C4-2B (cell line): ENCODE results near the gene ADAMTS6.

ENCODE experiments used
- H3K27ac ChIP-seq: fragments of 450-650 bp; 2 replicates; pipeline ENCODE4 v1.5.1; 2017
- CTCF ChIP-seq: fragments of 450-650 bp; conservative IDR thresholded peaks from 2 replicates; pipeline ENCODE4 v1.5.1; 2017; ENCODE audit warnings: mild to moderate bottlenecking
- ZFX ChIP-seq: fragments of 450-650 bp; IDR thresholded peaks from 2 replicates; pipeline ENCODE4 v1.6.1; 2017

ADAMTS6 gene

GRCh38 chr5:65290677-65291076, 191.0 kb downstream of the ADAMTS6 start:
- TF ChIP-seq ZFX (no peak), CTCF (no peak)
- H3K27ac ChIP-seq: no peak overlapping the region

GRCh38 chr5:65288657-65289056, 193.1 kb downstream of the ADAMTS6 start:
- H3K27ac ChIP-seq: no peak overlapping the region
- no peak for TF ChIP-seq ZFX
- TF ChIP-seq CTCF: no peak

- TF ChIP-seq ZFX (no peak), CTCF (no peak)
- H3K27ac ChIP-seq: no peak overlapping the region
Measured at GRCh38 chr5:65279603-65280002, 202.1 kb downstream of the ADAMTS6 start.

GRCh38 chr5:65276178-65276890, 205.4 kb downstream of the ADAMTS6 start:
- H3K27ac ChIP-seq: no peak overlapping the region
- TF ChIP-seq CTCF: no peak

- no peak overlapping the region for H3K27ac ChIP-seq
- TF ChIP-seq ZFX (no peak), CTCF (no peak)
Measured at GRCh38 chr5:65271906-65272305, 209.8 kb downstream of the ADAMTS6 start.

GRCh38 chr5:65268525-65268924, 213.2 kb downstream of the ADAMTS6 start:
- no peak overlapping the region for H3K27ac ChIP-seq
- TF ChIP-seq CTCF: no peak
- TF ChIP-seq ZFX: no peak

GRCh38 chr5:65264420-65264819, 217.3 kb downstream of the ADAMTS6 start:
- no peak for TF ChIP-seq ZFX
- no peak for TF ChIP-seq CTCF
- H3K27ac ChIP-seq: no peak overlapping the region
